PC-9 (cell line): ENCODE measurements around the gene MTMR4.

Experiments used
- CTCF ChIP-seq: fragments of 200-600 bp; sonication (generic); conservative IDR thresholded peaks from 2 replicates; pipeline ENCODE4 v1.6.1; 2017; ENCODE audit warnings: mixed run types, antibody characterized with exemption, mild to moderate bottlenecking, moderate library complexity
- EZH2 ChIP-seq: fragments of 200-600 bp; sonication (generic); IDR thresholded peaks from 2 replicates; pipeline ENCODE4 v1.8.0; 2017; ENCODE audit warnings: antibody characterized with exemption, low read depth

- no peak for TF ChIP-seq CTCF
- TF ChIP-seq EZH2, result no peak
Observed at GRCh38 chr17:58508341-58509067, 5.9 kb downstream of the MTMR4 start.
